GM12872 (cell line): ENCODE data around the gene KRTCAP3.

ENCODE experiments used
- CTCF ChIP-seq: IDR thresholded peaks from 3 replicates; pipeline ENCODE4 v1.5.1; 2011; ENCODE audit warnings: low read depth, mild to moderate bottlenecking, low read length, moderate library complexity; ENCODE audit not compliant: insufficient read depth

Gene KRTCAP3

GRCh38 chr2:27428213-27428977 is 13.8 kb upstream of the KRTCAP3 start, which contains the start of gene NRBP1:
Gene NRBP1, plus strand, starts transcription at chr2:27428631. Its CDS starts 4,643 bp downstream, at chr2:27433274.
- no peak for TF ChIP-seq CTCF

- TF ChIP-seq CTCF, result no peak
Observed at GRCh38 chr2:27428978-27429541, 13.1 kb upstream of the KRTCAP3 start.

GRCh38 chr2:27431395-27431794 is 10.8 kb upstream of the KRTCAP3 start:
- no peak for TF ChIP-seq CTCF

GRCh38 chr2:27435628-27436027 is 6.6 kb upstream of the KRTCAP3 start:
- TF ChIP-seq CTCF, result no peak

- TF ChIP-seq CTCF, result no peak
Observed at GRCh38 chr2:27441226-27441926, 805 bp upstream of the KRTCAP3 start.

- TF ChIP-seq CTCF, result no peak
Observed at GRCh38 chr2:27442920-27443282, 720 bp downstream of the KRTCAP3 start.

GRCh38 chr2:27445155-27445554 is 3.0 kb downstream of the KRTCAP3 start:
- no peak for TF ChIP-seq CTCF
